Stimulated activated CD8-positive, alpha-beta memory T cell treated with anti-CD3 and anti-CD28 coated beads, Interleukin-12 subunit alpha, Interleukin-12 subunit beta, amount 100 ng/mL, for 4 hours (primary cell): Measurements from ENCODE around the gene TRIM29.

Source experiments
- DNase-seq: peaks from one replicate; pipeline ENCODE4 v3.0.0-alpha.2; 2020; ENCODE audit warnings: low read depth

TRIM29 gene

DNA sequence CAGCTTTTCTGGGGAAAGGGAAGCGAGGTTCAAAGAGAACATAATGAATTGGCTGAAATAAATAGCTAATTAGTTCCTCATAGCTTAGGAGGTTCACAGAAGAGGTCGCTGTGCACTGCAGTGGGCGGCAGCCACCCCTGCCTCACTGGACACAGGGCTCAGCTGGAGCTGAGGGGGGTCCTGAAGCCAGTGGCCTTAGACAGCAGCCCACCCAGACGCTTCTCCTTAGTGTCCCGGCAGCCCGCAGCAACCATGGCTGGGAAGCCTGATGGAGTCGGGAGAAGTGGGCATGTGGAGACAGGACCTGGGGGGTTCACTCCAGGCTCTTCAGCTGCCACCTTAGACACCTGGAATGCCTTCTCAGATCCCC lies 75.4 kb downstream of the TRIM29 start:
- DNase-seq = no peak

GRCh38 chr11:120061761-120062560 lies 76.0 kb downstream of the TRIM29 start:
- no peak for DNase-seq
